Aorta (tissue), 5 donors: ENCODE measurements around the gene RASA3. TPM values are rescaled to one million over a fixed set of nuclear protein-coding genes. Genes with fewer than 3 reads are reported as not detected.
"Not testable (repeated sequence)": the region's sequence is repeated elsewhere in the genome, so short reads cannot be mapped to it uniquely, and the experiment has no call there.

Source experiments
- ATAC-seq: fragments of 200-7000 bp; cut with Tn5 transposase; one replicate; pipeline ENCODE4 v1.9.1; 2022; ENCODE audit warnings: moderate library complexity; ENCODE audit not compliant: low FRiP score
- DNase-seq, 2 donors: peaks; one replicate each; pipeline ENCODE4 v3.0.0-alpha.2; 2020
- H3K27ac ChIP-seq, 2 donors: one replicate each; pipeline ENCODE4 v1.5.1; 2013; ENCODE audit warnings: low read length in 2 of 2, mild to moderate bottlenecking in 2 of 2, moderate library complexity in 2 of 2, control low read depth in 1 of 2, inconsistent platforms in 1 of 2, low read depth in 1 of 2
- H3K27me3 ChIP-seq, 2 donors: one replicate each; pipeline ENCODE4 v1.6.1; 2013; ENCODE audit warnings: control low read depth in 1 of 2, low read length in 1 of 2, mild to moderate bottlenecking in 1 of 2, moderate library complexity in 1 of 2; ENCODE audit not compliant: insufficient read depth in 2 of 2, control insufficient read depth in 1 of 2
- H3K36me3 ChIP-seq, 2 donors: one replicate each; pipeline ENCODE4 v1.6.1; 2013; ENCODE audit warnings: control low read depth in 1 of 2, low read length in 1 of 2, mild to moderate bottlenecking in 1 of 2; ENCODE audit not compliant: insufficient read depth in 2 of 2, control insufficient read depth in 1 of 2
- H3K4me1 ChIP-seq, 2 donors: one replicate each; pipeline ENCODE4 v1.6.1; 2013; ENCODE audit warnings: low read length in 2 of 2, control low read depth in 1 of 2, mild to moderate bottlenecking in 1 of 2, moderate library complexity in 1 of 2; ENCODE audit not compliant: insufficient read depth in 2 of 2, control insufficient read depth in 1 of 2
- H3K4me3 ChIP-seq, 2 donors: one replicate each; pipeline ENCODE4 v1.5.1; 2013; ENCODE audit warnings: low read length in 2 of 2, control low read depth in 1 of 2, mild to moderate bottlenecking in 1 of 2
- H3K9me3 ChIP-seq: one replicate; pipeline ENCODE4 v1.6.1; 2013; ENCODE audit warnings: mild to moderate bottlenecking, low read length; ENCODE audit not compliant: control insufficient read depth
- WGBS, 2 donors: extraction: QIAGEN DNeasy Blood & Tissue Kit; methylation state at CpG; one replicate each; pipeline ENCODE4 v1.1.7; 2013; 5-methylcytosine and 5-hydroxymethylcytosine counted together
- intact Hi-C, 2 donors: fragments of 100-400 bp; cut with DNase I; formaldehyde crosslinking; loops; one replicate each; pipeline versions ENCODE4 v1.14.2 to v1.15.0; 2022
- polyA plus RNA-seq, 2 donors: library from polyadenylated mRNA; stranded (reverse); fragments of 200-250 nt; gene quantifications; one replicate each; pipeline ENCODE4 v1.2.3, GENCODE V29; 2013
- total RNA-seq, 2 donors: library from RNA; stranded (reverse); fragmentation: NEBNext Ultra II Directional; extraction: Animal tissue kit (Norgen Biotek cat#: 25700); gene quantifications; one replicate each; pipeline ENCODE4 v1.2.1, GENCODE V29; 2021
- donor health status: healthy with polysubstance abuse.
- donor health status: Bipolar disorder and iron deficiency.
- donor health status: DM: no; HTN: no; CAD: no.
- donor health status: DM: no; HTN: no; CAD: no.
- donor health status: DM: yes; HTN: yes; CAD: no.

RASA3 gene
- total and polyA plus RNA-seq, 4 donors = 8.1 to 42.3 (median 28.9) TPM

DNA sequence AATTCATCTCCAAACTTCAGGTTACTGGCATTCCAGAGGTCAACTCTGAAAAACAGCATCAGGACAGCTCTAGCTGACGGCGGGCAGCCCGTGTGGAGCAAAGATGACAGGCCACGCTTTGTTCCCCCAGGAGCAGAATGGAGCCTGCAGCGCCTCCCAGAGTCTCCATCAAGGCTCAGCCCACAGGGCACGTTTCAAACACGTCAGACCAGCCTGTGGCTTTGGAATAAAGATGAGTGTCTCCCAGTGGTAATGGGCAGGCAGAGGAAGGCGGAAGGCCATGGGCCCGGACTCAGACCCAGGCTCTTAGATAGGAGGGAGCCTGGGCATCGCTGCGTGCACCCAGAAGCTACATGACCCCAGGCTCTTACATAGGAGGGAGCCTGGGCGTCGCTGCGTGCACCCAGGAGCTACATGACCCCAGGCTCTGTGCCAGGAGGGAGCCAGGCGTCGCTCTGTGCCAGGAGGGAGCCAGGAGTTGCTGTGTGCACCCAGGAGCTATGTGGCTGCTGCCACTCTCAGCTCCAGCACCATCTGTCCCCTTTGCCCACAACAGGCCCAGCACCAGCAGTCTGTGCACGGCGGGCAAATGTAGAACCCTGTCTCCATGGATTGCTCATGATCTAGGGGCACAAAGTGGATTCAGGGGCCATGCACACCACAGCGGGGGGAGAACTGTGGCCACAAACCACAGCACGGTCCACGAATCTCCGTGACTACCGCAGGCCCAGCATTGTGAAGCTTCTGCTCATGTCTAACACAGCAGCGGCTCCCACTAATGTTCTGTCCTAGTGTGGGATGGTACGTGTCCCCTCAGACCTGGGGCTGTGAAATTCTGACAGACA is 110.7 kb downstream of the RASA3 start:
- Histone ChIP-seq H3K4me1 (no peaks in the 10 kb centered on the region), H3K4me3 (no peak overlapping the region), H3K27ac (no peak overlapping the region), H3K36me3 (peaks cover 0 to 5% of the 10 kb centered on the region in 2 donors), H3K27me3 (no peaks in the 10 kb centered on the region), H3K9me3 (no peaks in the 10 kb centered on the region)
- 83 to 87% methylated on average over 25 of the region's 25 CpGs for WGBS, 2 donors
- ATAC-seq (no peak), DNase-seq (peak in 1 of 2 donors; percentile 67)
- intact Hi-C loops = no loop called here

DNA sequence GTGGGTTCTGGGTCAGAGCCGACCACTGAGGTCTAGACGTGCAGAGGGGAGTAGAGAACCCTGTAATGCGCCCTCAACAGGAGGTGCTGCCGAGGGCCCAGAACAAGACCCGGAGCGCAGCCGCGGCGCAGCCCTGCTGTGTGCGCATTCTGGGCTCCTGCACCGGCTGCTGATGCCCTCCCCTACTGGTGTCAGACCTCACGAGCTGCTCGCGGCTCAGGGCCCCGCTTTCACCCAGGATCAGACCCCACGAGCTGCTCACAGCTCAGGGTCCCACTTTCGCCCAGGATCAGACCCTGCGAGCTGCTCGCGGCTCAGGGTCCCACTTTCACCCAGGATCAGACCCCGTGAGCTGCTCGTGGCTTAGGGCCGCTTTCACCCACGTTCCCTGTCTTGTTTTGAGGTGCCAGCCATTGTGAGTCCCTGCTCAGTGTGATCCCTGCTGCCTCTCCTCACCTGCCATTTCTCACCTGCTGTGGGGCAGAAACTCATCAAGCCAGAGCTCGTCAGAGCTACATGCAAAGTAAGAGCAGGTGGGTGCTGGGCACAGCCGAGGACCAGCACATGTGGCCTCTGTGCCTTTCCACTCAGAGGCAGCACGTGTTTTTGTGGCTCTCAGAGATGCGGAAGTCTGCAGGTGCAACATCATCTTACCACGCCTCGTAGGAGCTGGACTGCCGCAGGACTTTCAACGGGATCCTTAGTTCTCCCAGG is 111.5 kb downstream of the RASA3 start:
- H3K9me3 ChIP-seq = no peaks in the 10 kb centered on the region
- peaks cover 0 to 5% of the 10 kb centered on the region in 2 donors for H3K36me3 ChIP-seq
- WGBS, 2 donors = 91 to 92% methylated on average over 32 of the region's 32 CpGs
- DNase-seq (peak in 1 of 2 donors; percentile 50), ATAC-seq (no peak)
- intact Hi-C loops = no loop called here
- no peaks in the 10 kb centered on the region for H3K27me3 ChIP-seq
- no peak overlapping the region for H3K4me3 ChIP-seq
- no peaks in the 10 kb centered on the region for H3K4me1 ChIP-seq
- H3K27ac ChIP-seq = no peak overlapping the region

DNA sequence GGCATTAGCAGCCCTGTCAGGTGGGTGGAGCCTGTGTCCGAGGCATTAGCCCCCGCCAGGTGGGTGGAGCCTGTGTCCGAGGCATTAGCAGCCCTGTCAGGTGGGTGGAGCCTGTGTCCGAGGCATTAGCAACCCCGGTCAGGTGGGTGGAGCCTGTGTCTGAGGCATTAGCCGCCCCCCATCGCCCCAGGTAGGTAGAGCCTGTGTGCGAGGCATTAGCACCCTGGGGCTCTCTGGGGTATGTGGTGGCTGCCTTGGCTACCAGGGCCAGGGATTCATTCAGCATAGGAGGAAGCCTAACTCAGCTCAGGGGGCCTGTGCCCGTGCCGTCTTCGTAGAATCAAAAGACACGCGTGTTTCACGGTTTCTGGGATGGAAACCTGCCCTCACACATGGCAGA is 112.3 kb downstream of the RASA3 start:
- intact Hi-C loops, H3K27ac ChIP-seq, ATAC-seq, H3K4me3 ChIP-seq, H3K36me3 ChIP-seq, H3K4me1 ChIP-seq, DNase-seq, H3K27me3 ChIP-seq, H3K9me3 ChIP-seq: not testable (repeated sequence)
- 90 to 93% methylated on average over 11 to 14 of the region's 14 CpGs for WGBS, 2 donors

DNA sequence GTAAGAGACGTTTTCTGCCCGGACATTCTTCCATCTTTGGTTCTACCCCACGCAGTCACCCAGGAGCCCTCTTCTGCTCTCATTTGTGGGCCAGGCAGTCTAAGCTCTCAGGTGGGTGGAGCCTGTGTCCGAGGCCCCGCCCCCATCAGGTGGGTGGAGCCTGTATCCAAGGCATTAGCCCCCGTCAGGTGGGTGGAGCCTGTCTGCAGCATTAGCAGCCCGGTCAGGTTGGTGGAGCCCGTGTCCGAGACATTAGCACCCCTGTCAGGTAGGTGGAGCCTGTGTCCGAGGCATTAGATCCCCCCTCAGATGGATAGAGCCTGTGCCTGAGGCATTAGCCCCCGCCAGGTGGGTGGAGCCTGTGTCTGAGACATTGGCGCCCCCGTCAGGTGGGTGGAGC is 113.1 kb downstream of the RASA3 start:
- Histone ChIP-seq H3K9me3 (no peaks in the 10 kb centered on the region), H3K36me3 (peaks cover 0 to 5% of the 10 kb centered on the region in 2 donors), H3K27ac (no peak overlapping the region), H3K4me1 (no peaks in the 10 kb centered on the region), H3K4me3 (no peak overlapping the region), H3K27me3 (no peaks in the 10 kb centered on the region)
- 85 to 88% methylated on average over 13 of the region's 13 CpGs for WGBS, 2 donors
- intact Hi-C loops = no loop called here
- ATAC-seq = no peak
- no peak for DNase-seq

DNA sequence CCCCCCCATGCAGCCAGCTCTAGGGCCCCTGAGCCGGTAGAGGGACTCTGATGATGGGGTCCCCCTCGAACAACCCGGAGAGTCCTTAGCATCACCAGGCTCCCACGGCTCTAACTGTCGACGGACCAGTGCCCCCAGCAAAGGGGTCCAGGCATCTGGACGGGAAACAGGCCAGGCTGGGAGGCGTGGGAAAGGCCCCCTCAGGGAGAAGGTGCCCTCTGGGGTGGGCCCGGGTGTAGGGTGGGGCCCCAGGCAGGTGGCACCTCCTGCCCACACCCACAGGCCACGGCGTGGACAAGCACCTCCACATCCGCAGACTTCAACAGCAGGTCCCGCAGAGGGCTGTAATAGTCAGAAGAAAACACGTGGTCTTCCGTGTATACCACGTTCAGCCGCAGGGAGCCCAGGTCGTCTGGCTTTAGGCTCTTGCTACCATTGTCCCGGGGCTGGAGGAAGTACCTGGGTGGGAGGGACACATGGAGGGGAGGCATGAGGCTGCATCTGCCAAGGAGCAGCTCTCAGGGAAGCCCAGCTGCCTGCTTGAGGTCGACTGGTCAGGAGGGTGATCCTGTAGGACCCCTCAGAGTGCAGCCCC is 113.9 kb downstream of the RASA3 start:
- Histone ChIP-seq H3K9me3 (no peaks in the 10 kb centered on the region), H3K36me3 (peaks cover 0 to 5% of the 10 kb centered on the region in 2 donors), H3K27ac (no peak overlapping the region), H3K4me1 (no peaks in the 10 kb centered on the region), H3K4me3 (no peak overlapping the region), H3K27me3 (no peaks in the 10 kb centered on the region)
- DNase-seq (no peak), ATAC-seq (no peak)
- intact Hi-C loops = no loop called here
- WGBS, 2 donors = 89 to 91% methylated on average over 20 of the region's 20 CpGs

DNA sequence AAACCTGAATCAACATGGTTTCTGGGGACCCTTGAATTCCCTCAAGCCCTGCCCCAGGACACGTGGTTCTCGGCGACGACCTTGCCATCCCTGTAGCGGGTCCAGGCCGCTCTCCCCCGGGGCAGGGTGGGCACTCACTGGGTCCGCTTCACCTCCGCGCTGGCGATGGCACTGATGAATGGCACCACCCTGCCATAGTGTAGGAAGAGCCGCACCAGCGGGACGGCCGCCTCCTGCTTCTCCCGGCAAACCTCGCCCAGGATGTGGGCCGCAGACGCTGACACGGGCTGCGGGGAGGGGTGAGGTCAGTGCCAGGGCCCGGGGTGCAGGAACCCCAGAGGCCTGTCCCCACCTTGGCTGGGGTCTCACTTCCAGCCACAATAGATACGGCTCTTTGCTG is 114.5 kb downstream of the RASA3 start:
- Histone ChIP-seq H3K4me1 (no peaks in the 10 kb centered on the region), H3K4me3 (no peak overlapping the region), H3K27me3 (no peaks in the 10 kb centered on the region), H3K27ac (no peak overlapping the region), H3K9me3 (no peaks in the 10 kb centered on the region), H3K36me3 (peaks cover 0 to 5% of the 10 kb centered on the region in 2 donors)
- 93 to 96% methylated on average over 23 of the region's 23 CpGs for WGBS, 2 donors
- intact Hi-C loops = no loop called here
- DNase-seq (peak in 1 of 2 donors; percentile 59), ATAC-seq (no peak)

DNA sequence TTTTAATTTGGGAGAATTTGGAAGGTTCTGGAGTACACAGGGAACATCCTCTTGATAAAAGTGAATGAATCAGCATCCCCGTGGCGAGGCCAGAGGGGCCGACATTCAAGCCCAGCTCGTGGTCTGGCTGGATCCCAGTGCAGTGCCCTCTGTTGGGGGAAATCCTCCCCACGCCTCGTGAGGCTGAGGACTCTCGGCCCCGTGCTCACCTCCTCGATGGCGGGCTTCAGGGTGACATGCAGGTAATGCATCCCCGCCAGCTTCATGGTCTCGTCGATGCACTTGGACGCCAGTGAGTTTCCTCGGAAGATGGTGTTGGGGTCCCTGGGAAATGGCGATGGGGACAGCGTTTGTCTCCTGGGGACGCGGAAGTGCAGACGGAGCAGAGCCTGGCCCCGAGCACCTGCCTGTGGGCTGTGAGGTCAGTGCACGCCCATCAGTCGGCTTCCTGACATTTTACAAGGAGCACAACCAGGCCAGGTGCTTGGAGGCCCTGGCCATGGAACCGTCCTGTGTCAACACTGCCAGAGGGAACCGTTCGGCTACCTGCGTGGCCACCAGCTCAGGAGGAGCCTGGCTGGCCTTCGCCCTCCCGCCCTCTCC is 115.3 kb downstream of the RASA3 start:
- ATAC-seq = no peak
- Histone ChIP-seq H3K4me3 (no peak overlapping the region), H3K9me3 (no peaks in the 10 kb centered on the region), H3K36me3 (peaks cover 0 to 5% of the 10 kb centered on the region in 2 donors), H3K27me3 (no peaks in the 10 kb centered on the region), H3K27ac (no peak overlapping the region), H3K4me1 (no peaks in the 10 kb centered on the region)
- DNase-seq = peak in 1 of 2 donors; percentile 76
- 84 to 86% methylated on average over 29 of the region's 29 CpGs for WGBS, 2 donors
- intact Hi-C loops = no loop called here

DNA sequence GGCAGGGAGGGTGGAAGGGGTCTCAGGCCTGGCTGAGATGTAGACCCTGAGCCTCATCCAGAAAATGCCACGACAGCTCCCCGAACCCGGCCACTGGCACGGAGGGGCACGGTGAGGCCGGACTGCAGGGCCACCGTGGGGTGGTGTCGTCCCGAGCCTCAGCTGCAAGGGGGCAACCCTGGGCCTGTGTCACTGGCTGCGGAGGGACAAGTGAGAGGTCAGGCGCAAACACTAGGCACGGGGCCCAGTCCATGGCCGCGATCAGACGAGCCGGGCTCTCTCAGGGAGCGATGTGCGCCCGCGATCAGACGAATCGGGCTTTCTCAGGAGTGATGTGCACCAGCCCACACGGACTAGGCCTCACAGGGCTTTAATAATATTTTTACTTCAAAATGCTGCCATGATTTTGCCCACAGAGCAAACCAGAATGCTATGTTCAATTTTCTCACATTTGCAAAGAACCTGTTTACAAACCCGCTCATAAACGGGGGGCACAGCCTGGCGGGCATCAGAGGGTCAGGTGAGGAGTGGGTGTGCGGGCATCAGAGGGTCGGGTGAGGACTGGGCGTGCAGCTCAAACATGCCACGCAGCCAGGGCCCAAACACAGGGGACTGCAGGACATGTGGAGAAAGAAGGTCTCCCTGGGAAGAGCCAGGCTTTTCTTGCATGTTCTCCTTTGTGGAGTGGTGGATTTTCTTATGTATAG is 115.9 kb downstream of the RASA3 start:
- ATAC-seq (no peak), DNase-seq (peak in 1 of 2 donors; percentile 72)
- Histone ChIP-seq H3K9me3 (no peaks in the 10 kb centered on the region), H3K27me3 (no peaks in the 10 kb centered on the region), H3K27ac (no peak overlapping the region), H3K4me3 (no peak overlapping the region), H3K4me1 (no peaks in the 10 kb centered on the region), H3K36me3 (peaks cover 0 to 6% of the 10 kb centered on the region in 2 donors)
- intact Hi-C loops = no loop called here
- WGBS, 2 donors = 89 to 91% methylated on average over 30 of the region's 30 CpGs
